Uterus (tissue), 4 donors: ENCODE measurements around the gene SPON2. TPM values are rescaled to one million over a fixed set of nuclear protein-coding genes. Genes with fewer than 3 reads are reported as not detected.

Experiments used
- DNase-seq, 2 donors: peaks; one replicate each; pipeline ENCODE4 v3.0.0-alpha.2; 2019 to 2020
- H3K27ac ChIP-seq, 2 donors: fragments of 200-600 bp; sonication (generic); 1 replicate in 1 of 2; 2 replicates in 1 of 2; pipeline ENCODE4 v1.5.1; 2016 to 2018
- H3K27me3 ChIP-seq, 2 donors: fragments of 200-600 bp; sonication (generic); one replicate each; pipeline ENCODE4 v1.5.1; 2018 to 2019; ENCODE audit warnings: control low read depth in 1 of 2
- H3K36me3 ChIP-seq, 2 donors: fragments of 200-600 bp; sonication (generic); one replicate each; pipeline ENCODE4 v1.5.1; 2019; ENCODE audit warnings: control low read depth in 1 of 2
- H3K4me1 ChIP-seq, 2 donors: fragments of 200-600 bp; sonication (generic); one replicate each; pipeline ENCODE4 v1.5.1; 2018 to 2019; ENCODE audit warnings: control low read depth in 1 of 2
- H3K4me3 ChIP-seq, 2 donors: fragments of 200-600 bp; sonication (generic); 1 replicate in 1 of 2; 2 replicates in 1 of 2; pipeline ENCODE4 v1.5.1; 2018 to 2019; ENCODE audit warnings: mild to moderate bottlenecking in 1 of 2
- H3K9me3 ChIP-seq, 2 donors: fragments of 200-600 bp; sonication (generic); one replicate each; pipeline ENCODE4 v1.5.1; 2019; ENCODE audit warnings: control low read depth in 1 of 2
- POLR2A ChIP-seq, 2 donors: fragments of 450-650 bp; IDR thresholded peaks; one replicate each; pipeline ENCODE4 v1.6.1; 2016; ENCODE audit warnings: antibody characterized with exemption in 2 of 2, mild to moderate bottlenecking in 1 of 2, moderate library complexity in 1 of 2
- intact Hi-C: fragments of 100-400 bp; cut with DNase I; formaldehyde crosslinking; loops from one replicate; pipeline ENCODE4 v1.15.1; 2023; ENCODE audit warnings: low total_unique reads
- total RNA-seq, 4 donors: library from RNA; depleted of rRNA in 3 of 4; stranded (reverse); fragments of >200 nt in 3 of 4; gene quantifications; one replicate each; pipeline versions ENCODE4 v1.1.0 to v1.2.4, GENCODE V29; 2014 to 2023
- TF ChIP-seq, protein P1 (sequence below), 4 experiments: fragments of 200-600 bp in 2 of 4; fragments of 450-650 bp in 2 of 4; sonication (generic) in 2 of 4; IDR thresholded peaks; one replicate each; pipeline ENCODE4 v1.5.1; 2016 to 2019; ENCODE audit warnings: antibody characterized with exemption in 4 of 4, mild to moderate bottlenecking in 2 of 4, moderate library complexity in 1 of 4
- donor health status: DM: yes; HTN: yes; CAD: no.

The SPON2 gene
- total RNA-seq, 4 donors from 2014 or later = 60.6 to 262 (median 115) TPM

- no peak for DNase-seq
- Histone ChIP-seq H3K27ac (no peak overlapping the region), H3K4me1 (no peaks in the 10 kb centered on the region)
Observed at GRCh38 chr4:1151541-1151940, 20.8 kb downstream of the SPON2 start.

GRCh38 chr4:1150875-1151274 is 21.5 kb downstream of the SPON2 start:
- H3K4me1 ChIP-seq = no peaks in the 10 kb centered on the region
- H3K36me3 ChIP-seq = no peaks in the 10 kb centered on the region
- DNase-seq = no peak
- no peak overlapping the region for H3K27ac ChIP-seq
- TF ChIP-seq, protein P1, sequence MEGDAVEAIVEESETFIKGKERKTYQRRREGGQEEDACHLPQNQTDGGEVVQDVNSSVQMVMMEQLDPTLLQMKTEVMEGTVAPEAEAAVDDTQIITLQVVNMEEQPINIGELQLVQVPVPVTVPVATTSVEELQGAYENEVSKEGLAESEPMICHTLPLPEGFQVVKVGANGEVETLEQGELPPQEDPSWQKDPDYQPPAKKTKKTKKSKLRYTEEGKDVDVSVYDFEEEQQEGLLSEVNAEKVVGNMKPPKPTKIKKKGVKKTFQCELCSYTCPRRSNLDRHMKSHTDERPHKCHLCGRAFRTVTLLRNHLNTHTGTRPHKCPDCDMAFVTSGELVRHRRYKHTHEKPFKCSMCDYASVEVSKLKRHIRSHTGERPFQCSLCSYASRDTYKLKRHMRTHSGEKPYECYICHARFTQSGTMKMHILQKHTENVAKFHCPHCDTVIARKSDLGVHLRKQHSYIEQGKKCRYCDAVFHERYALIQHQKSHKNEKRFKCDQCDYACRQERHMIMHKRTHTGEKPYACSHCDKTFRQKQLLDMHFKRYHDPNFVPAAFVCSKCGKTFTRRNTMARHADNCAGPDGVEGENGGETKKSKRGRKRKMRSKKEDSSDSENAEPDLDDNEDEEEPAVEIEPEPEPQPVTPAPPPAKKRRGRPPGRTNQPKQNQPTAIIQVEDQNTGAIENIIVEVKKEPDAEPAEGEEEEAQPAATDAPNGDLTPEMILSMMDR (IDR thresholded peaks at IDR 0.05) = no peak
- no peak for TF ChIP-seq POLR2A (IDR thresholded peaks at IDR 0.05)
- H3K9me3 ChIP-seq = no peaks in the 10 kb centered on the region
- intact Hi-C loops = no loop called here
- no peaks in the 10 kb centered on the region for H3K27me3 ChIP-seq
- no peak overlapping the region for H3K4me3 ChIP-seq

More at GRCh38 chr4:1151541-1151940, 20.8 kb downstream of the SPON2 start:
- intact Hi-C loops = no loop called here
- H3K36me3 ChIP-seq = no peaks in the 10 kb centered on the region
- no peaks in the 10 kb centered on the region for H3K9me3 ChIP-seq
- TF ChIP-seq, protein P1 (IDR thresholded peaks at IDR 0.05) = no peak
- TF ChIP-seq POLR2A (IDR thresholded peaks at IDR 0.05) = no peak
- H3K4me3 ChIP-seq = no peak overlapping the region
- H3K27me3 ChIP-seq = no peaks in the 10 kb centered on the region

DNA sequence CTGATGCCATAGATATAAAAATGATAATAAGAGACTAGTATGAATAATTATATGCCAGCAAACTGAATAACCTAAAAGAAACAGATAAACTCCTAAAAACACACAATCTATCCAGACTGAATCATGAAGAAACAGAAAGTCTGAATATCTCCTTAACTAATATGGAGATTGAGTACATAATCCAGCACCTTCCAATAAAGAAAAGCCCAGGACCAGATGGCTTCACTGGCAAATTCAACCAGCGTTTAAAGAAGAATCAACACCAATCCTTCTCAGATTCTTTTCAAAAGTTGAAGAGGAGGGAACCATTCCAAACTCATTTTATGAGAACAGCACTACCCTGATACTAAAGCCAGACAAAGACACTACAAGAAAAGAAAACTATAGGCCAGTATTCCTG is 32.5 kb downstream of the SPON2 start:
- Histone ChIP-seq H3K4me1 (no peaks in the 10 kb centered on the region), H3K27ac (no peak overlapping the region), H3K4me3 (no peak overlapping the region), H3K36me3 (no peaks in the 10 kb centered on the region), H3K9me3 (no peaks in the 10 kb centered on the region), H3K27me3 (no peaks in the 10 kb centered on the region)
- no peak for DNase-seq
- intact Hi-C loops = loop anchor here (10.0 kb wide), 1 partner anchor 225 kb away; no protein-coding TSS in a partner anchor
- TF ChIP-seq, protein P1 (IDR thresholded peaks at IDR 0.05) = no peak
- TF ChIP-seq POLR2A (IDR thresholded peaks at IDR 0.05) = no peak

DNA sequence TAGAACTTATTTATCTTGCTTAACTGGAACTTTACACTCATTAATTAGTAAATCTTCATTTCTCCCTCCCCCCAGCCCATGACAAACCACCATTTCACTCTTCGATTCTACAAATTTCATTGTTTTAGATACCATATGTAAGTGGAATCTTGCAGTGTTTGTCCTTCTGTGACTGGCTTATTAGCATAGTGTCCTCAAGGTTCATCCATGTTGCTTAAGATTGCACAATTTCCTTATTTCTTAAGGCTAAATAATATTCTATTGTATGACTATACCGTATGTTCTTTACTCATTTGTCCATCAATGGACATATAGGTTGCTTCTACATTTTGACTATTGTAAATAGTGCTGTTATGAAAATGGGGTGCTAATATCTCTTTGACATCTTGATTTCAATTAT is 34.5 kb downstream of the SPON2 start:
- Histone ChIP-seq H3K9me3 (no peaks in the 10 kb centered on the region), H3K27ac (no peak overlapping the region), H3K4me3 (no peak overlapping the region), H3K27me3 (no peaks in the 10 kb centered on the region), H3K36me3 (no peaks in the 10 kb centered on the region), H3K4me1 (no peaks in the 10 kb centered on the region)
- TF ChIP-seq, protein P1 (IDR thresholded peaks at IDR 0.05) = no peak
- TF ChIP-seq POLR2A (IDR thresholded peaks at IDR 0.05) = no peak
- intact Hi-C loops = loop anchor here (10.0 kb wide), 1 partner anchor 227 kb away; no protein-coding TSS in a partner anchor
- no peak for DNase-seq

DNA sequence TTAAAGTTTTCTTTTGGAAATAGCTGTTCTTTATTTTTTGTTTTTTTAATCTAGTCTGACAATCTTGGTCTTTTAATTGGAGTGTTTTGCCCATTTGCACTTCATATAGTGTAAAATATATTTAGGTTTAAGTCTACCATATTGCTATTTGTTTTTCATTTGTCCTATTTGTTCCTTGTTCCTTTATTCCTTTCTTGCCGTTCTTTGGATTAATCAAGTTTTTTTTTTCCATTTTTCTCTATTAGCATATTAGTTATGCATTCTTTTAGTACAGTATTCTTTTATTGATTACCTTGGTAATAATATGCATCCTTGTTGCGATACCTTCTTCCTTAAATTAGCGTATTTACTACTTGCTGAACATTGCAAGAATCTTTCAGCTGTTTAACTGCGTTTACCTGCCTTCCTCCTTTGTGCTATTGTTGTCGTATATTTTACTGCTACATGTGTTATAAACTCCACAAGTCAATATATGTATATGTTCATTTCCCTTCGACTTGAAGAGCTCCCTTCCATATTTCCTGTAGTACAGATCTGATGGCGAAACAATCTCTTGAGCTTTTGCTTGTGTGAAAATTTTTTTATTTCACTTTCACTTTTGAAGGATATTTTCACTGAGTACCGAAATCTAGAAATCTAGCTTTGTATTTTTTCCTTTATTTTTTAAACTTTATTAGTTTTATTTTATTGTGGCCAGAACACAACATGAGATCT is 35.2 kb downstream of the SPON2 start:
- TF ChIP-seq POLR2A (IDR thresholded peaks at IDR 0.05) = no peak
- TF ChIP-seq, protein P1 (IDR thresholded peaks at IDR 0.05) = no peak
- intact Hi-C loops = loop anchor here (10.0 kb wide), 1 partner anchor 228 kb away; no protein-coding TSS in a partner anchor
- H3K36me3 ChIP-seq = no peaks in the 10 kb centered on the region
- DNase-seq = no peak
- no peak overlapping the region for H3K4me3 ChIP-seq
- no peak overlapping the region for H3K27ac ChIP-seq
- H3K9me3 ChIP-seq = no peaks in the 10 kb centered on the region
- H3K4me1 ChIP-seq = no peaks in the 10 kb centered on the region
- no peaks in the 10 kb centered on the region for H3K27me3 ChIP-seq
